ENCODE measurements around the gene CADPS.

Gene CADPS

GRCh38 chr3:62686503-62687294 is 188.5 kb downstream of the CADPS start:
- DNase-seq (ENCODE audit: low read depth), result no peak

- no peak for DNase-seq (ENCODE audit: low read depth)
Observed at GRCh38 chr3:62682826-62683225, 192.4 kb downstream of the CADPS start.

- DNase-seq (ENCODE audit: low read depth), result no peak
Observed at GRCh38 chr3:62679988-62680387, 195.2 kb downstream of the CADPS start.

- DNase-seq (ENCODE audit: low read depth), result no peak
Observed at GRCh38 chr3:62678841-62679240, 196.4 kb downstream of the CADPS start.

GRCh38 chr3:62677926-62678325 is 197.3 kb downstream of the CADPS start:
- no peak for DNase-seq (ENCODE audit: low read depth)

GRCh38 chr3:62676689-62677271 is 198.4 kb downstream of the CADPS start:
- no peak for DNase-seq (ENCODE audit: low read depth)

GRCh38 chr3:62675492-62675891 is 199.7 kb downstream of the CADPS start:
- no peak for DNase-seq (ENCODE audit: low read depth)

GRCh38 chr3:62672988-62673313 is 202.3 kb downstream of the CADPS start:
- no peak for DNase-seq (ENCODE audit: low read depth)

- no peak for DNase-seq (ENCODE audit: low read depth)
Observed at GRCh38 chr3:62672270-62672987, 202.8 kb downstream of the CADPS start.

- DNase-seq (ENCODE audit: low read depth), result no peak
Observed at GRCh38 chr3:62670351-62670750, 204.9 kb downstream of the CADPS start.

- DNase-seq (ENCODE audit: low read depth), result no peak
Observed at GRCh38 chr3:62669161-62669560, 206.1 kb downstream of the CADPS start.

GRCh38 chr3:62667714-62668113 is 207.5 kb downstream of the CADPS start:
- no peak for DNase-seq (ENCODE audit: low read depth)

GRCh38 chr3:62665627-62666437 is 209.4 kb downstream of the CADPS start:
- no peak for DNase-seq (ENCODE audit: low read depth)

- no peak for DNase-seq (ENCODE audit: low read depth)
Observed at GRCh38 chr3:62662677-62663076, 212.5 kb downstream of the CADPS start.

- no peak for DNase-seq (ENCODE audit: low read depth)
Observed at GRCh38 chr3:62659660-62660059, 215.6 kb downstream of the CADPS start.

- DNase-seq (ENCODE audit: low read depth), result no peak
Observed at GRCh38 chr3:62655691-62656063, 219.5 kb downstream of the CADPS start.

GRCh38 chr3:62655056-62655690 is 220.0 kb downstream of the CADPS start:
- DNase-seq (ENCODE audit: low read depth), result no peak

GRCh38 chr3:62653796-62654195 is 221.4 kb downstream of the CADPS start:
- DNase-seq (ENCODE audit: low read depth), result no peak

- no peak for DNase-seq (ENCODE audit: low read depth)
Observed at GRCh38 chr3:62647711-62648110, 227.5 kb downstream of the CADPS start.

- no peak for DNase-seq (ENCODE audit: low read depth)
Observed at GRCh38 chr3:62644493-62644892, 230.7 kb downstream of the CADPS start.

- DNase-seq (ENCODE audit: low read depth), result no peak
Observed at GRCh38 chr3:62638316-62638715, 236.9 kb downstream of the CADPS start.

- DNase-seq (ENCODE audit: low read depth), result no peak
Observed at GRCh38 chr3:62636235-62636826, 238.9 kb downstream of the CADPS start.

Measured in stimulated activated CD8-positive, alpha-beta memory T cell treated with anti-CD3 and anti-CD28 coated beads, Interleukin-12 subunit alpha, Interleukin-12 subunit beta, amount 100 ng/mL, for 4 hours (primary cell).